ENCODE results near the gene ZSCAN1.
"Not testable (repeated sequence)": the region's sequence is repeated elsewhere in the genome, so short reads cannot be mapped to it uniquely, and the experiment has no call there.

ZSCAN1 gene, protein sequence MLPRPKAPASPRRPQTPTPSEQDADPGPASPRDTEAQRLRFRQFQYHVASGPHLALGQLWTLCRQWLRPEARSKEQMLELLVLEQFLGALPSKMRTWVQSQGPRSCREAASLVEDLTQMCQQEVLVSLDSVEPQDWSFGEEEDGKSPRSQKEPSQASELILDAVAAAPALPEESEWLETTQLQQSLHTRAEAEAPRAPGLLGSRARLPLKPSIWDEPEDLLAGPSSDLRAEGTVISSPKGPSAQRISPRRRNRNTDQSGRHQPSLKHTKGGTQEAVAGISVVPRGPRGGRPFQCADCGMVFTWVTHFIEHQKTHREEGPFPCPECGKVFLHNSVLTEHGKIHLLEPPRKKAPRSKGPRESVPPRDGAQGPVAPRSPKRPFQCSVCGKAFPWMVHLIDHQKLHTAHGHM

DNA sequence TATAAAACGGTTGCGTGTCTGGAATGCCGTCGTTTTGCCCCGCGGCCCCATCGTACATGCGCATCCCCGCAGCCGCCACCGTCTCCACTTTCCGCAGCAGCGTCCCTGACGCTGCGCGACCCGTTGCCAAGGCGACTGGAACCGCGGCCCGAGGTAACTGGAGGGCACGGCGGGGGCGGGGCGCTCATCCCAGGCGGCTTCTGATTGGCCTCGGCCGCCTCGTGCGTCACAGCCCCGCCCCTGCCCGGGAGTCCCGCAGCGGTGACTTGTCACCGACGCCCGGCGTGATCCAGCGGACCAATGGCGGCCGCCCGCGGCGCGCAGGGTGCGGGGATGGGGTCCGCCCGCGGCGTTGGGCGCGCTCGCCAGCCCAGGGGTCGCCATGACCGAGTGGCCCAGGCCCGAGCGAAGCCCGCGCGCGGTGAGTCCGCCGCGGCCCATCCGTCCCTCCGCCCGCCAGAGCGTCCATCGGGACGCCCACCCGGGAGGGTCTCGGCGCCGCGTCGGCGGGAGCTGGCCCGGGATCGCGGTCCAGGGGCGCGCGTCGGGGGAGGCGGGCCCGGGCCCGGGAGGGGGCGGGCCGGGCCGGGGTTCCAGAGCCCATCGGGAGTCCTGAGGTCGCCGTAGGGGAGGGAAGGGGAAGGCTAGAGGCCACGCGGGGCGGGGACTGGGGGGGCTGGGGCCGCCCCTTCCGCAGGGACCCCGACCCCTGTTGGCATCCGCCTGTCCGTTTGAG lies at the start of gene ZSCAN1:
Gene ZSCAN1, plus strand, starts transcription at position 285 of the 736 bp plus-strand sequence. CDS start 3,812 bp downstream, outside the sequence.
- DNase-seq: no peak

DNA sequence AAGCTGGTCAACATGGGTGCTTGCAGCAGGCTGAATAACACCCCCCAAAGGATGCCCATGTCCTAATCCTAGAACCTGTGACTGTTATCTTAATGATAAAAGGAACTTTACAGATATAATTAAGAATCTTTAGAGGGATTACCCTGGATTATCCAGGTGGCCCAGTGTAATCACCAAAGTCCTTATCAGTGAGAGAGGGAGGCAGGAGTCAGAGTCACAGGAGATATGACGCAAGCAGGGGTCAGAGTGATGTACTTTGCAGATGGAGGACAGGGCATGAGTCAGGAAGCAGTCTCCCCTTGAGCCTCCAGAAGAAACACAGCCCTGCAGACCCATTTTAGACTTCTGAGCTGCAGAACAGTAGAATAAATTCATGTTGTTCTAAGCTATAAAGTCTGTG lies 41.0 kb upstream of the ZSCAN1 start:
- DNase-seq: no peak

DNA sequence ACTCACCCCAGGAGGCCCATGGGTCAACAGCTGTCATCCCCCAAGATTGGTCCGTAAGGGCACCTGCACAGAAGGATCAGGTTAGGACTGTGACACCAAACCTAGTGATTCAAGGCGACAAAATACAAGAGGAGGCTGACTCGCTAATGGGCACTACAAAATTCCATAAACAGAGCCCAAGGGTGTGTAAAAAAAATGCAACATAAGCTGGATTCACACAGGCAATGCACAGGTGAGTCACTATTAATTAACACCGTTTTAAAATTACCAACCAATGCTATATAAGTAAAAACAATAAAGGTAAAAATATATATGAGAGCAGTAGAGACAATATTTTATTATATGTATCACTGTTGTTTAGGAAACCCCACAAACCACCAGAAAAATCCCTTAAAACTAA lies 33.1 kb upstream of the ZSCAN1 start:
- DNase-seq: no peak

DNA sequence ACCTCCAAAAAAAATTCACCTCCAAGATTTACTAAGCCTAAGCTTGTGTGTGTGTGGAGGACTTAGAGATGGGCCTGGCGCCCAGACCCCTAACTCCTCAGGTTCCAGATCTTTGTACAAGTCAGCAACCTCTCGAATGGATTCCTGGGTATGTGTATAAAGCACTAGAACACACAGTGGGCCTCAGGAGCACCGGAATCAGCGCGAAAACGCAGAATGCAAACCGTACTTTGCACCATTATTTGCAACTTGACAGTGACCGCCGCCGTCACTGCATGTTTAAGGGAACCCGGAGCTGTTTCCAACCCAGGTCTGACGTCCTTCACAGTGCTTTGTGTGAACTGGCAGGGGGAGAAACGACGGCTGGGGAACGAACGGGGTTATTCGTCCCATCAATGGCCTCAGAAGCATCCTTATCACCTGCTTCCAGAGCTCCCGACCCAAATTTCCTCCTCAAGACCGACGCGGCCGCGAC lies 31.9 kb upstream of the ZSCAN1 start:
- no peak for DNase-seq

DNA sequence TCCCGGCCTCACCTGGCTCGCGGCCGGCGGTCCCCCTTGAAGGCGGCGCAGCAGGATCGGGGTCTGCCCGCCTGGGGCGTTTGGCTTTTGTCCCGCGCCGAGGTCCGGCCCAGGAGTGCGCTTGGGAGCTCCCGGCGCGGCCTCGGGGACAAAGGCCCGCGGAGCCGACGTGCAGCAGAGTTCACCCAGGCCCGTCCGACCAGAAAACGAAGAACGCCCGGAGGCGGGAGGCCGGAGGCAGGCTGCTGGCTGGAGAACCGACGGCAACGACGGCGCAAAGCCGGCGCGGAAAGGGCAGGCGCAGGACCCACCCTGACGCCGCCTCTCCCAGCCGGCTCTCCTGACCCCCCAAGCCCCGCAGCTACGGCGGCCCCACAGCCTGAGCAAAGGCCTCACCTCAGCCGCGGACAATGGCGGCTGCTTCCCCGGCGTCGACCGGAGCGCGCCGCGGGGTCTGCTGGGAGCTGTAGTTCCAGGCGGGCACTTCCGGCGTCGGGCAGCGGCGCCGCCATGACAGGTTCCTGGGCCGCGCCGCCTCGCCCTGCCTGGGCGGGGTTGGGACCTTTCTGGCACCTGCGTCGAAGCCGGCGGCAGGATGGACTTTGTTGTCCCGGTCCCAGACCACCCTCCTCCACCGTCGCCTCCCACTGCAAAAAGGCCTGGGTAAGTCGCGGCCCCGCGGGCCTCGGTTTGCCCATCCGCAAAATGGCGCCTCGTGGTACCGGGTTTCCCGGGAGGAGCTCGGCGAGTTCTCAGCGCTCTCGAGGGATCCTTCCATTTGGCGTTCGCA lies 31.2 kb upstream of the ZSCAN1 start, which contains the start of gene ZNF606:
Gene ZNF606, minus strand, starts transcription at position 437 of the 790 bp plus-strand sequence. CDS start 1,501 bp downstream, outside the sequence.
- DNase-seq: peak; percentile 60

DNA sequence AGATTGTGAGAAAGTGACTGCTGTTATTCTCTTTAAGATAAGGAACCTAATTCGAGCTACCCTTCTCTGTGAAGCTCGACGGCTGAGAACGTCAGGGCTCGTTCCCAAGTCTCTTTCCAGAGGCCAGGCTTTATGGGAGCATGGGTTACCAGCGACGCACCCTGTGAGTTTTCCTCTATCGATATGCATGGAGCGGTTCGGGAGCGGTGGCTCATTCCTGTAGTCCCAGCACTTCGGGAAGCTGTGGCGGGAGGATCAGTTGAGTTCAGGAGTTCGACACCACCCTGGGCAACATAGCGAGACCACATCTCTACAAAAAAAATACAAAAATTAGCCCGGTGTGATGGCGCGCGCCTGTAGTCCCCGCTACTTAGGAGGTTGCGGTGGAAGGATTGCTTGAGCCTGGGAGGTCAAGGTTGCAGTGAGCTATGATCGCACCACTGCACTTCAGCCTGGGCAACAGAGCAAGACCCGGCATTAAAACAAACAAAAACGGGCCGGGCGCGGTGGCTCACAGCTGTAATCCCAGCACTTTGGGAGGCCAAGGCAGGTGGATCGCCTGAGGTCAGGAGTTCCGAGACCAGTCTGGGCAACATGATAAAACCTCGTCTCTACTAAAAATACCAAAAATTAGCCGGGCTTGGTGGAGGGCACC lies 30.5 kb upstream of the ZSCAN1 start:
- no peak for DNase-seq

DNA sequence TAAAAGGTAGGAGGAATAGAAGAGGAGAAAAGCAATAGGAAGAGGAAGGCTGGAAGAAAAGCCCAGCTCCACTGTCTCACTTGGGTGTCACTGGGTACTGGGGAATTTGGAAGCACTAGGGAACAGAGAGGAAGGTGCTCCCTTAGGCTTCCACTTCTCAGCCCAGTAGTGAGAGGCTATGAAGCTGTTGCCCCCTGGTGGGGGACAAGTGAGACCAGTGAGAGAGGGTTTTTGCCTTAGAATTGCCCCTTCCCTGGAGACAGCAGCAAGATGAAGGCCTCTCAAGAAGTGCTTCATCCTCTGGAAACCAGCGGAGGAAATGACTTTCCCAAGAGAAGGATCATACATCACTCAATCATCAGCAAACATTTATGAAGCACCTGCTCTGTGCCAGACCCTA lies 26.5 kb upstream of the ZSCAN1 start:
- DNase-seq: no peak

DNA sequence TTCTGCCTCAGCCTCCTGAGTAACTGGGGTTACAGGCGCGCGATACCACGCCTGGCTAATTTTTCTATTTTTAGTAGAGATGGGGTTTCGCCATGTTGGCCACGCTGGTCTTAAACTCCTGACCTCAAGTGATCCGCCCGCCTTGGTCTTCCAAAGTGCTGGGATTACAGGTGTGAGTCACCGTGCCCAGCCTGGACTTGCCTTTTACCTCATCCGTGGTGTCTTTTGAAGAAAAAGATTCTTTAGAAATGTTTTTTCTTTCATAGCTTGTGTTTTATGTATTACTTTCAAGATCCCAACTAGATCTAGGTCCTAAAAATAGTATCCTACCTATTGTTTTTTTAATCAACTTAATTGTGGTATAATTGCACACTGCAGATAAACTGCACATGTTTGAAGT lies 24.9 kb upstream of the ZSCAN1 start:
- DNase-seq: not testable (repeated sequence)

DNA sequence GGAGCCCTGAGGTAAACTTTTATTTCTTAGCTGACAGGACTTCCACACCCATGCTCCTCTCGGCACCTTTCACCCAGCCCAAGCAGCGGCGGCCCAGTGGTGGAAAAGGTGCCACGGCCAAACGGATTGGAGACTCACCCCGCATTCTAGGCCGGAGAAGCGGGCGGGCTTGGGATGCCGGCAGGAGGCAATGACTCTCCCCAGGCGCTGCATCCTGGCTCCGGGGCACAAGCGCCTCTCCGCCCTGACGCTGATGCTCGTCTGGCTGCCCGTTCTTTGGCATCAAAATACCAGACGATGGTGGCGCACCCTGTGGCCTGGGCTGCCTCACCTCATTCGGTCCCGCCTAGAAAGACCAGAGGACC lies 24.5 kb upstream of the ZSCAN1 start:
- DNase-seq: no peak

DNA sequence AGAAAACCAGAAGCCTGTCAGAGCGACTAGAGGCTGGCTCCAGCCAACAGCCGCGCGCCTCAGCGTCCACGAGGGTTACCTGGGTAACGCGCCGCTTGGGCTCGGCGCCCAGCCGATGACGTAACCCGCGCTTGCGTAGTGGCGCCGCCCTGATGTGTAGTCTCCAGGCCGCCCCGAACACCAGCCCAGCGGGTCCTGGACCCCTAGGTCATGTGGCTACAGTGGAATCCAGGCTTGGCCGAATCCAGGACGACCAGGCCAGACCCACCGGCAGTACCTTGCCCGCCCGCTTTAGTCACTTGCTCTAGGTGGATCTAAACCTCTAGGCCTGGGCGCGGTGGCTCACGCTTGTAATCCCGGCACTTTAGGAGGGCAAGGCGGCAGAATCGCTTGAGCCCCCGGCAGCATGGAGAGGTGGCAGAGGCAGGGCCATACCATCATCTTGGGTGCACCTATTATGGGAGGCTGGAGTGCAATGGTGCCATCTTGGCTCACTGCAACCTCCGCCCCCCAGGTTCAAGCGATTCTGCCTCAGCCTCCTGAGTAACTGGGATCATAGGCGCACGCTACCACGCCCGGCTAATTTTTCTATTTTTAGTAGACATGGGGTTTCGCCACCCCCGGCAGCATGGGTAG lies 24.0 kb upstream of the ZSCAN1 start:
- DNase-seq: no peak

DNA sequence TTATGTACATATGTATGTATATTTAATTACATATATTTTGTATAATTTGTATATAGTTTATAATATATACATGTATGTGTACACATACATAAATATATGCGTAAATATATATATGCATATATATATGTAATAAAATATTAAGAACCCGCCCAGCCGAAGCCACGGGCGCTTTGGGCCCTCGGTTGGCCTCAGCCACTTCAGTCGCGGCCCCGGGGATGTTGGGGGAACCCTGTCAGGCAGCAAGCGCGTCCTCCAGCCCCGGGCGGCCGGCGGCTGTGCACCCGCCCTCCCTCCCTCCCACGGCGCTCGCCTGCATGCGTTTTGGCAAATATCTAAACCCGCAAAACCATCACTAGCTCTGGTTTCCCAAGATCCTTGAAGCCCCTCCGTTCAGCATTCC lies 23.3 kb upstream of the ZSCAN1 start:
- DNase-seq: no peak

DNA sequence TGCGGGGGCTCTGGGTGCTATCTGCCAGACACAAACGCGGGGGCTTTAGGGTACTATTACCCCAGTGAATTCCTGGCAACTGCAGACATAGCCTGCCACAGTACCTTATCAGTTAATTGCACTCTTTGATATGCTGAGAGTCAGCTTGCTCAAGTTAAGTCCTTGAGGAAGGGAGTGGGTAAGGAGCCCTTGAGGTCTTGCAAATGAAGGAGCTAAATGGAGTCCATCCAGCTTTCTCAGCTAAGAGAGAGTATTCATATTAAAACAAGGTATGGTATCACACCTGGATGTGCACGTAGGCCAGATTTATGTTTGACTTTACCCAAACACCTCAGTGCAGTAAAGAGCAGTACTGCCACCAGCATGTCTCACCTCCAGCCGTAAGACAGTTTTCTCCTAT lies 19.7 kb upstream of the ZSCAN1 start:
- no peak for DNase-seq

DNA sequence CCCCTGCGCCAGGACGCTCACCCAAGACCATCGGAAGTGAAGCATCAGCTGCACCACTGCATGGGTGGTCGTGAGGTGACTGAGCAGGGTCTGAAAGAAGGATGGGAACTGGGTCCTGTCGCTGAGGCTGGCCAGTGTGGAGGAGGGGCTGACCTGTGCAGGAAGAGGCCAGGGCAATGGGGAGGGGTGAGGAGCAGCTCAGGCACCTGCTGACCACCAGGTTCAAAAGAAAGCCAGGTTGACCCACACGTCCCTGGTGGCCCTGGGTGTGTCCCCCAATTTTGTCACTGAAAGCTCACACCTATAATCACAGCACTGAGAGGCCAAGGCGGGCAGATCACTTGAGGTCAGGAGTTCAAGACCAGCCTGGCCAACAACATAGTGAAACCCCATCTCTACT lies 13.7 kb upstream of the ZSCAN1 start:
- DNase-seq: no peak

DNA sequence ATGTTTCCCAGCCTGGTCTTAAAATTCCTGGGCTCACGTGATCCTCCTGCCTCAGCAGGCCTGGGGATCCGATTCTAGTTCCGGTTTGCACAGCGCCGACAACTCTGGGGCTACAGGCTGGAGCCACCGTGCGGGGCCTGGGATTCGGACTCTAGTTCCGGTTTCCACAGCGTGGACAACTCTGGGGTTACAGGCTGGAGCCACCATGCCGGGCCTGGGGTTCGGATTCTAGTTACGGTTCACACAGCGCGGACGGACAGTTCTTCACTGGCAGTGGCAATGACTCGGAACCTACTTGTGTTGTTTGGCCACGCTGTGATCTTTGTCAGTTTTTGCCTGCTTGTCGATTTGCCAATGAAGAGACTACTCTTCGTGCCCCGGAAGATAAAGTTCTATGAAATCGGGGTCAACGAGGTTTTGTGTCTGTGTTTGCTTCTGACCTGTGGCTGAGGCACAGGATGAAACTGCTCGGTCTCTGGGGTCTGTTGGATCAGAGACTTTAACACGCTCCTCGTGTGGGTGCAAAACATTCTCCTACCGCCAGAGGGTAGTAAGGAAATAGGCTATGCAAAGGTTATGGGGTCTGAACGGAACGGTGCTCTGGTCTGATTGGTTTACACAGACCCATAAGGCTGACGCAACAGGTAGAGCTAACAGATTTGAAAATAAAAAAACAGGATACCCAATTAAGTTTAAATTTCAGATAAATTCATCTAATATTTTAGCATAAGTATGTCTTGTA lies 12.1 kb upstream of the ZSCAN1 start:
- peak; percentile 7 for DNase-seq

DNA sequence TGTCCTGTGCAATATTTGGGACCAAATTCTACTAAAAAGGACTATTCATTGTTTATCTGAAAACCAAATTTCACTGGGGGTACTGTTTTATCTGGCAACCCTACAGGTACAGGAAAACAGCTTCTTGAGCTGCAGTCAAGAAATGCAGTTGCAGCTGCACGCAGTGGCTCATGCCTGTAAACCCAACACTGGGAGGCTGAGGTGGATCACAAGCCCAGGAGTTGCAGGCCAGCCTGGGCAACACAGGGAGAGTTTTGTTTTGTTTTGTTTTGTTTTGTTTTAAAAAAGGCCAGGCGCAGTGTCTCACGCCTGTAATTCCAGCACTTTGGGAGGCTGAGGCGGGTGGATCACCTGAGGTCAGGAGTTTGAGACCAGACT lies 11.6 kb upstream of the ZSCAN1 start:
- DNase-seq: no peak

DNA sequence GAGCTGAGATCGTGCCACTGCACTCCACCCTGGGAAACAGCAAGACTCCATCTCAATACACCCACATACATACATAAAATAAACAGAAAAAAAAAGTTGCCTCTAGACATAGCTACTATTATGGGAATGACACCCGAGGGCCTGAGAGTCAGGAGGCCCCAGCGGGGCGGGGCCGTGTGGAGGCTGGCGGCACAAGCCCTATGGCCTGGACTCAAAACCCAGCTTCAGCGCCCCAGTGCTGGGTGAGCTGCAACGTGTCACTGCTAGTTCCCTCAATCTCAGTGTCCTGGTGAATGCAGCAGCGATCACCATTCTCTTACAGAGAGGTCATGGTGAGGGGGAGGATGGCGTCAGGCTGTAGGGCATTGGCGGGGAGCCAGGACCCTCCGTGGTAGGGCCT lies 9.2 kb upstream of the ZSCAN1 start:
- no peak for DNase-seq

DNA sequence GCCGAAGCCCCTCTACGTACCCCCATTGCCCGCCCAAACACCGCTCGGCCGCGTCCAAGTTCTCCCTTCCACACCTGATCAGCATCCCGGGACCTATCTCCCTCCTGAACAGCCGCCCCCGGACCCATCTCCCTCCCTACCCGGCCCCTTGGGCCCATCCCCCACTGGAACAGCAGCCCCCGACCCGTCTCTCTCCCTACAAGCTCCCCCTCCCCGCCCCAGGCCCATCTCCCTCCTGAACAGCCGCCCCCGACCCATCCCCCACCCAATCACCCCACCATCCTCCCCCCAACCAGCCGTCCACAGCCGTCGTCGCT lies 610 bp downstream of the ZSCAN1 start:
- DNase-seq: no peak

DNA sequence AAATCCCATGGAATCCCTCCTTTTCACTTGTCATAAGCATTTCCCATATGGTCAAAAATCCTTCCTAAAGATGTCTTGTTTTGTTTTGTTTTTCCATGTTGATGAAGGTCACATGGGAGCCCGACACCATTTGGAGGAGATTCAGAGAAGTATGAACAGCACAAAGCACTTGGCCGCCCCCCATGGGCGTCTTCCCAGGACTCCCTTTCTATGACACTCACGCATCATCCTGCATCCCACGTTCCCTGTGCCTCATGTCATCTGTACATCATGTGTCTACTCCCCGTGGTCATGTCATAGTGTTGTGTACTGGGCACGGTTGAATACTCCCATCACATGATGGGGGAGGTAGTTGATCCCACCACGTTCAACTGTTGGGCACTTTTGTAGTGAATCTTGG lies 2.0 kb downstream of the ZSCAN1 start:
- no peak for DNase-seq

DNA sequence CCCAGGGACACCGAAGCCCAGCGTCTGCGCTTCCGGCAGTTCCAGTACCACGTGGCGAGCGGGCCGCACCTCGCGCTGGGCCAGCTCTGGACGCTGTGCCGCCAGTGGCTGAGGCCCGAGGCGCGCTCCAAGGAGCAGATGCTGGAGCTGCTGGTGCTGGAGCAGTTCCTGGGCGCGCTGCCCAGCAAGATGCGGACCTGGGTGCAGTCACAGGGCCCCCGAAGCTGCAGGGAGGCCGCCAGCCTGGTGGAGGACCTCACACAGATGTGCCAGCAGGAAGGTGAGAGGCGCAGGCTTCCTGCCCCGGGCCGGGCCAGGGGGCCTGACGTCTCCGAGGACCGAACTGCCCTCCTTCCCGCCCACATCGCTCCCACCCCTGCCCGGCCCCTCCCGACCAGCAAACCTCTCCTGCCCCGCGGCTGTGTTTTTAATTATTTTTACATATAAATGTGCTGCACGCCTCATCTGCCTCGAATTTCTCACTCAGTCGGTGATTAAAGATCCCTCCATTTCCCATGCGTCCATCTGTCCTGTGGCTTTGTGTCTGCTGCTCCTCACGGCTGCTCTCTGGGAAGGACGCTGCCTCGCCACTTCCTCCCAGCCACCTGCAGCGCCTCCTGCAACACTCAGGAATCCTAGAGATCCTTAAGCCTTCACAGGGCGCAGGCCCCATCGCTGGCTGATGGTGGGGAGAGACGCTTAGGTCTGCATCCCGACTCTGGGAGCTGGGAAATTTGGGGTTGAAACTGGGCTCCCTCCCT lies 4.3 kb downstream of the ZSCAN1 start:
- DNase-seq: no peak

DNA sequence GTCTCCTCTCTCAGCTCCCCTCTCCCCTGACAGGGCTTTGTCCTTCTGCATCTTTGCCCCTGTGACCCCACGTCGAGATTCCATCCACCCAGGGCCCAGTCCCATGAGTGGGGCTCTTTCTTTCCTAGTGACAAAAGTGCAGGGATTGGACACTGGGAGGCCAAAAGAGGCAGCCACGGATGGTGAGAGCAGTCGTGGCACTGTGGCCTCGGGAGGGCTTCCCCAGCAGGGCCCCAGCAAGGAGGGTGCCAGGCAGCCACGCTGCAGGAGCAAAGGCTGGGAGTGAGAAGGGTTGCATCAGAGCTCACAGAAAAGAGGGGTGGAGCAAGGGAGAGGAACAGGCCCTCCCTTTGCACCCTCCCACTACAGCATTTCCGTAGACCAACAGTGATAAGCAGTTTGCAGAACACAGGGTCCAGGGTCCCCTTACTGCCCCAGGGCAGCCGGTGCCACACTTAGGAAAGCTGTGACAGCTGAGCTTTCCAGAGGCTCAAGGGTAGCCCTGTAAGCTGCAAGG lies 4.9 kb downstream of the ZSCAN1 start:
- no peak for DNase-seq
